Measurements from ENCODE around the gene HP. TPM values are rescaled to one million over a fixed set of nuclear protein-coding genes. Genes with fewer than 3 reads are reported as not detected.

Gene HP
- total RNA-seq, 4 donors from 2014 or later, result 2.9 to 3.4 TPM; not detected in 2

DNA sequence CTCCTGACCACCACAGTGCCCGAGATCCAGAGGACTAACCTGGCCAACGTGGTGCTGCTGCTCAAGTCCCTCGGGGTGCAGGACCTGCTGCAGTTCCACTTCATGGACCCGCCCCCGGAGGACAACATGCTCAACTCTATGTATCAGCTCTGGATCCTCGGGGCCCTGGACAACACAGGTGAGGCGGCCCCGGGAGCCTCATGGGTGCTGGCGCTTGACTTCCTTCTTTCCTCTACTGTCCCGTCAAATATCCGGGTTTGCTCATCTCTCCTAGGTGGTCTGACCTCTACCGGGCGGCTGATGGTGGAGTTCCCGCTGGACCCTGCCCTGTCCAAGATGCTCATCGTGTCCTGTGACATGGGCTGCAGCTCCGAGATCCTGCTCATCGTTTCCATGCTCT, 53.1 kb downstream of the HP start:
- Histone ChIP-seq H3K27ac (no peak overlapping the region), H3K9me3 (no peaks in the 10 kb centered on the region), H3K4me1 (no peaks in the 10 kb centered on the region), H3K27me3 (no peaks in the 10 kb centered on the region), H3K36me3 (peaks cover 0 to 100% of the 10 kb centered on the region in 2 donors), H3K4me3 (no peak overlapping the region)
- ATAC-seq, result no peak
- TF ChIP-seq EP300 (IDR thresholded peaks at IDR 0.05) (no peak), CTCF (IDR thresholded peaks at IDR 0.05) (no peak), POLR2A (IDR thresholded peaks at IDR 0.05) (no peak)
- 91% methylated on average over 9 of the region's 17 CpGs; no CpG with 5 or more reads in 1 of the 2 donors for WGBS, 2 donors (ENCODE audit: low coverage in 1 of 2)

DNA sequence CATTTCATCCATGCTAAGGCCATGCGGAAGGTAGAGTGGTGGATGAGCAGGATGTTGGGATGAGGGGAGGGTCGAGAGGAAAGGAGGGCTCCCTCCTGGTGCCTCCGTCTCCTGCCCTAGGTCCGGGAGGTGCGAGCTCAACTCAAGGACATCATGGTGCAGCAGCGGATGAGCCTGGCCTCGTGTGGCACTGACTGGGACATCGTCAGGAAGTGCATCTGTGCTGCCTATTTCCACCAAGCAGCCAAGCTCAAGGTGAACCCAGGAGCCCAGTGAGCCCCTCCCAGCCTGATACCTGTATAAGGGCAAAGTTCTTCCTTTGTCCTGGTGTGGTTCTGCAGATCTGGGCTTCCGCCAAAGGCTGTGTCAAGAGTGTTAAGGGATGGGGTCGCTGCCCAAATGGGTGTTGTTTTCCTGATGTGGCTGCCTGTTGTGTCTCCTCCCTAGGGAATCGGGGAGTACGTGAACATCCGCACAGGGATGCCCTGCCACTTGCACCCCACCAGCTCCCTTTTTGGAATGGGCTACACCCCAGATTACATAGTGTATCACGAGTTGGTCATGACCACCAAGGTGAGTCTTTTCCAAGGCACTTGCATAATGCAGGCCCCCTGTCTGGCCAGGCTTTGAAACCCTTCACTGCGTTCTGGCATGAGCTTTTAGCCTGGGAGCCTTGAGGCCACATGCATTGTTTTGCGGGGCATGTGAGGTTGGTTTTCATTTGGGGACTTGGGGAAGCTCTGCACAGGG, 54.2 kb downstream of the HP start:
- no peak overlapping the region for H3K4me3 ChIP-seq
- no peaks in the 10 kb centered on the region for H3K9me3 ChIP-seq
- TF ChIP-seq EP300 (IDR thresholded peaks at IDR 0.05) (no peak), POLR2A (IDR thresholded peaks at IDR 0.05) (no peak), CTCF (IDR thresholded peaks at IDR 0.05) (no peak), POLR2AphosphoS5 (IDR thresholded peaks at IDR 0.05) (no peak)
- H3K4me1 ChIP-seq, result no peaks in the 10 kb centered on the region
- 87 to 92% methylated on average over 3 to 8 of the region's 16 CpGs for WGBS, 2 donors (ENCODE audit: low coverage in 1 of 2)
- no peaks in the 10 kb centered on the region for H3K27me3 ChIP-seq
- H3K27ac ChIP-seq, result no peak overlapping the region
- ATAC-seq, result no peak
- peaks cover 0 to 100% of the 10 kb centered on the region in 2 donors for H3K36me3 ChIP-seq

GRCh38 chr16:72109300-72109699, 55.0 kb downstream of the HP start:
- no peak overlapping the region for H3K4me3 ChIP-seq
- H3K4me1 ChIP-seq, result no peaks in the 10 kb centered on the region
- no peak overlapping the region for H3K27ac ChIP-seq
- ATAC-seq, result no peak
- 91 to 97% methylated on average over 5 to 7 of the region's 12 CpGs for WGBS, 2 donors (ENCODE audit: low coverage in 1 of 2)
- no peak for TF ChIP-seq EP300 (IDR thresholded peaks at IDR 0.05)
- TF ChIP-seq CTCF (IDR thresholded peaks at IDR 0.05), result no peak
- no peak for TF ChIP-seq POLR2A (IDR thresholded peaks at IDR 0.05)
- H3K36me3 ChIP-seq, result peaks cover 0 to 96% of the 10 kb centered on the region in 2 donors
- no peaks in the 10 kb centered on the region for H3K9me3 ChIP-seq
- H3K27me3 ChIP-seq, result no peaks in the 10 kb centered on the region

GRCh38 chr16:72109966-72110530, 55.7 kb downstream of the HP start:
- 83 to 84% methylated on average over 8 to 11 of the region's 12 CpGs for WGBS, 2 donors (ENCODE audit: low coverage in 1 of 2)
- H3K27ac ChIP-seq, result no peak overlapping the region
- H3K36me3 ChIP-seq, result peaks cover 0 to 88% of the 10 kb centered on the region in 2 donors
- H3K4me1 ChIP-seq, result no peaks in the 10 kb centered on the region
- TF ChIP-seq CTCF (IDR thresholded peaks at IDR 0.05) (no peak), EP300 (IDR thresholded peaks at IDR 0.05) (no peak), POLR2AphosphoS5 (IDR thresholded peaks at IDR 0.05) (no peak), POLR2A (IDR thresholded peaks at IDR 0.05) (no peak)
- H3K4me3 ChIP-seq, result no peak overlapping the region
- no peak for ATAC-seq
- no peaks in the 10 kb centered on the region for H3K9me3 ChIP-seq
- H3K27me3 ChIP-seq, result no peaks in the 10 kb centered on the region

Other genes starting within 250 kb of the HP start
- gene AP1G1, start 245.7 kb upstream of the HP start, total RNA-seq, result 10 to 100 TPM; 43.7 to 66.2 (median 57.1) TPM
- gene ATXN1L, start 208.5 kb upstream of the HP start, total RNA-seq, result 10 to 100 TPM; 30.4 to 56.5 (median 40.9) TPM
- 1 to 10 TPM; 2.8 to 10.0 (median 7.3) TPM for gene ZNF821, start 170.3 kb upstream of the HP start, total RNA-seq
- gene IST1, start 159.0 kb upstream of the HP start, total RNA-seq, result 100 to 1,000 TPM; 156 to 202 (median 189) TPM
- gene PKD1L3, start 54.1 kb upstream of the HP start, total RNA-seq, result under 1 TPM in 3 of 4 donors, not detected in 1; 0.13 to 0.35 (median 0.16) TPM
- gene DHODH, start 45.8 kb upstream of the HP start, total RNA-seq, result 1 to 10 TPM; 4.5 to 7.8 (median 6.5) TPM
- gene HPR, start 8.7 kb downstream of the HP start, total RNA-seq, result 1 to 10 TPM in 1 of 4 donors, under 1 TPM in 1, not detected in 2; 0.50 to 2.6 TPM
- gene TXNL4B, start 39.1 kb downstream of the HP start, total RNA-seq, result 10 to 100 TPM in 1 of 4 donors, 1 to 10 TPM in 3; 5.8 to 10.6 (median 8.6) TPM
- gene DHX38, start 39.3 kb downstream of the HP start, total RNA-seq, result 10 to 100 TPM; 32.8 to 73.8 (median 54.4) TPM
- under 1 TPM in 3 of 4 donors, not detected in 1; 0.16 to 0.81 (median 0.39) TPM for gene PMFBP1, start 117.7 kb downstream of the HP start, total RNA-seq